NCI-H146 (cell line): ENCODE measurements around the gene RASGRP1.
"Not testable (repeated sequence)": the region's sequence is repeated elsewhere in the genome, so short reads cannot be mapped to it uniquely, and the experiment has no call there.

ENCODE experiments used
- DNase-seq: peaks from one replicate; lab custom pipeline; 2025; lab: John Stamatoyannopoulos, UW

The RASGRP1 gene

GRCh38 chr15:38564557-38565286 lies at the start of gene RASGRP1:
RASGRP1 (minus strand) TSS chr15:38564814; CDS start chr15:38564628, 186 bp downstream.
- peak; percentile 18 for DNase-seq

DNA sequence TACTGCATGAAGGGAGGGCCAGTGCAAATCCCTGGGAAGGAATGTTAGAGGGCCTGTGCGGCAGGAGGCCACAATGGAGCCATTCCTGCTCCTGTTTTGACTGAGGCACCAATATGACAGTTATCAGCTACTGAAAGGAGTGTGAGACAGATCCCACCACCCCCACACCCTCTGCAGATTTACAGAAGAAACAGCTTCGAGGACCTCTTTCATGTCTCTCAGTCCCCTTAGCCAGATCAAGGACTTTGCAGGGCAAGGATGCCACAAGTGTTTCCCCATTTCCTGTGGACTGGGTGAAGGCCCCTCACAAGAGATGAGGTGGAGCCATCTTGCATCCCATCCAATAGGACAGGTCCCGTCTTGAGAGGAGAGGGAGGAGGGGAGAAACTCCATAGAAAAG lies 48.5 kb upstream of the RASGRP1 start:
- no peak for DNase-seq

GRCh38 chr15:38612159-38612863 lies 47.7 kb upstream of the RASGRP1 start:
- DNase-seq = no peak

GRCh38 chr15:38611228-38611627 lies 46.6 kb upstream of the RASGRP1 start:
- DNase-seq = no peak

DNA sequence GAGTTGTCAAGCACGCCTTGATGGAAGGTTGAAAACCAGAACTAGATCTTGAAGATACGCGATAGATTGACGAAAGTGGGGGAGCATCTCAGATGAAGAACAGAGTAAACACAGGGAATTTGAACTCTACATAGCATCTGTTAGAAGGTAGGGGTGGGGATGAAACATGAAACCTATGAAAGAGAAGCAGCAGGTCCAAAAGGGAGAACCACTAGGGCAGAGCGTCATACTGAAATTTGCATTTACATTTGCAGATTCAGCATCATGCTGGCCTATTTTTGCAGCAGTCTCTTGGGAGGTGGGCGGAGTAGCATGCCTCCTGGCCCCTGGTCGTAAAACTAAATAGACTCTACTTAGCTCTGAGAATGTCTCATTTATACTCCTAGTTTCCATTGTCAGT lies 46.1 kb upstream of the RASGRP1 start:
- no peak for DNase-seq

DNA sequence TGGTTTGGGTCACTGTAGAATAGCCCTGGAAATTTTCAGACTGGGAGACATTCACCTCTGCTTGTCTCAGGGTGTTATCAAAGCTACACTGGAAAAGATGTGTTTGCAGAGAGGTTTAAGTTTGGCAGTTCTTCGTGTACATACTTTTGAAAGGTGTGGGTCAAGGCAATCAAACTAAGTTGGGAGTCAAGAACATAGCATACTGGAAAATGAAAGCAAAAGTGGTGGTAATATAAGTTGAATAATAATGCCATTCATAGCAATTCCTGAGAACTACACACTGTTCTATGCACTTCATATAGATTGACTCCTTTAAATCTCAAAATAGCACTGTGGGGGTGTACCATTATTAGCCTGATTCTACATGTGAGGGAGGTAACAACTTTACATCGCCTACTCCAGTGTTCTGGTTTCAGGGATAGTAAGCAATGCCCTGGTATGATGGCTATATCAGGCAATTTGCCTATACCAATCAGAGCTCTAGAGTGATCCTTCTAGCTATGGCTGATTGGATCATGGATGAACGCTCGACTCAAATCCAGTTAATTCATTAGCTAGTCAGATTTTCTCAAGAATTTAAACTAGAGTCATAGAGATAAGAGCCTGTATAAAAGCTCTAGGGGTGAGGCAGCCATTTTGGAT lies 44.6 kb upstream of the RASGRP1 start:
- DNase-seq = no peak

DNA sequence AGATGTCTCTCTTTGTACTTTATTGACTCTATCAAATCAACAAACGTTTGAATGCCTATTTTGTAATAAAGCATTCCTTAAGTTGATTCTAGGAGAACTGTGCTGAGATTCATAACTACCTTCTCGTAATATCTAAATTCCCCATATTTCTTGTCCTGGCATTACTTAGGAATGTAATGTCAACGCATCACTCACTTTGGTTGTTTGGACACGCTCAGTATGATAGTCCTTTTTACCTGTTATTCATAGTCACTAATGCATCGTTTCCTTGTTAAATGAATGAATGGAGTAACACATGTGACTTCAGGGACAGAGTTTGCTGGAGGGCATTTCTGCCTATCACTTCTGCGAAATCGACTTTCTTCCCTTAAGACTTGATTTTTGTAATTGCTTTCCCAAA lies 44.1 kb upstream of the RASGRP1 start:
- no peak for DNase-seq

- DNase-seq = no peak
Observed at GRCh38 chr15:38605744-38606143, 41.1 kb upstream of the RASGRP1 start.

- no peak for DNase-seq
Observed at GRCh38 chr15:38603672-38604071, 39.1 kb upstream of the RASGRP1 start.

DNA sequence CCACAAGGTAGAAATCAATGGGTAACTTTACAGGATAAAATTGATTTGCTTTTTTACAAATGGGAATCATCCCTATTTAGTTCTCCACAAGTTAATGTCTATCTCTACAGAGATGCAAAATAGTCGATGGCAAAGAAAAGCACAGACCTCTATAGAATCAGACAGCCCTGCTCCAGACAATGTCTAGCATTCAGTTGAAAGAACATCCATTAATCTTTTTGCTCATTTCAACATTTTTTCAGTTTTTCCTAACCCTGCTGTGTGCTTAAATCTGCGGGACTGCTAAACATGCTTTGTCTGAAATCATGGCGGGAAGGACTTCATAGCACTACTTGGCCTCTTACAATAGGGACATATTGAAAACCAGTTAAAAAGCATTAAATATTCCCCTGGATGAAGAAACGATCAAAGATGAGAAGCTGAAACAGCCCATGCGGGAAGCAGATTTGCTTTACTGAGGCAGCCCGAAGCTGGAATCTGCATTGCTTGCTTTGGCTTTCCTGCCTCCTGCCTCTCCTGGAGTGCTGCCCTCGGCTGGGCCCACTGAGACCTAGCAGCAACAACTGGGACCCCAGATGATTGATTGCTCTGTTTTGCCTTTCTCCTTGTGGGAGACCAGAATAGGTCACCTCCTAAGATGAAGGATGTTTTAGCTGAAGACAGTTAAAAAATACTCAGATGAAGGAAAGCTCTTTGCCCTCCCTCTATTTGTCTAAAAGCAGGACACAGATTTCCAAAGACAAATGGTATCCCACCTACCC lies 38.5 kb upstream of the RASGRP1 start:
- DNase-seq = no peak

- DNase-seq = no peak
Observed at GRCh38 chr15:38600236-38600635, 35.6 kb upstream of the RASGRP1 start.

- DNase-seq = no peak
Observed at GRCh38 chr15:38598749-38599148, 34.1 kb upstream of the RASGRP1 start.

- DNase-seq = no peak
Observed at GRCh38 chr15:38597219-38597800, 32.7 kb upstream of the RASGRP1 start.

DNA sequence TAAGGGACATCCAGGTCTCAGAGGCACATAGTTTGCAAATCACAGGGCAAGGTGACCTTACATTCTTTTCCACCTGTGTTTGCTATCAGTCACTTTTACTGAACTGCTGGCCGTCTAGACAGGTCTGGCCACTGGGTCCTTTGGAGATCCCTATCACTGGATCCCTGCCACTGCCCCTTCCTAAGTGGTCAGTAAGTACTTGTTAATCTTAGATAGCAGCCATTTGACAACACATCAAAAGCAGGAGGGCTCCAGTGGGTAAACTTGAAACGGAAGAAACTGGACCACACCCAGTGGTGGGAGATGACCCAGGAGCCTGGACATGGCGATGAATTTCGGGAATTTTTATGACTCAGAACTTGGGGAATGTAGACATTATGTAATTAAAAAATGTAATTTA lies 28.9 kb upstream of the RASGRP1 start:
- DNase-seq = no peak

DNA sequence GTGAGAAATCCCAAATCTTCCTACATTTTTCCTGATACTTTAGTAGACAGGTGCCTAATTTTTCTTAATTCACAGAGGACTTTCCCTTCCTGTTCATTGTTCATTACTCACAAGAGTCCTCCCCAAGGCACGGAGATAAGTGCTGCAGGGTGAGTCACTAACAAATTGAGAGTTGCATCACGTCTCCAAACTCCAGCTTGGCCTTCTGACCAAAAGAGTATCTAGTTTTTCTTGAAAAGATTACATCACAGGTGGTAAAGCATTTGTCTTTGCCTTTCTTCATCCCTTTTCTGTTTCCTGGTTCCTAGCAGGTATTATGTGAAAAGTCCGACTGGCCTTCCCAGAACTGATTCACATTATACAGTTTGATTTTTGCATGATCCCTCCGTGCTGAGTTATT lies 24.9 kb upstream of the RASGRP1 start:
- no peak for DNase-seq

GRCh38 chr15:38588672-38589071 lies 24.1 kb upstream of the RASGRP1 start:
- DNase-seq = no peak

DNA sequence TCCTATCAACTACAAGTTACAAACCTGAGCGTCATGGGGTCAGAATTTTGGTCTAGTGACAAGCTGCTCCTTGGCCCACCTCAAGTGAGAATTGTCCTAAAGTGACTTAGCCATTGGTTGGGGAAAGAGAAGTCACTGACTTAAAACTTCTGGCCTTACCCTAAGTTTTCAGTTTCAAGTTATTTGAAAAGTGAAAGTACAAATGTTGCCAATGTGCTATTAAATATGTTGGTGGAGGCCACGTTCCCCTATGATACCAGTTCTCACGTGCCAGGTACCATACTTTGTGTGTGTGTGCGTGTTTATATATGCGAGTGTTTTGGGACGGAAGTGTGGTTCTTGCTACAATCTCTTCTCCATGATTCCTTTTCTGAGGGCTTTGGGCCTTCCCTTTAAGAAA lies 22.6 kb upstream of the RASGRP1 start:
- no peak for DNase-seq

GRCh38 chr15:38586005-38586404 lies 21.4 kb upstream of the RASGRP1 start:
- not testable (repeated sequence) for DNase-seq

- DNase-seq = no peak
Observed at GRCh38 chr15:38578626-38579025, 14.0 kb upstream of the RASGRP1 start.

- DNase-seq = no peak
Observed at GRCh38 chr15:38577424-38577987, 12.9 kb upstream of the RASGRP1 start.

DNA sequence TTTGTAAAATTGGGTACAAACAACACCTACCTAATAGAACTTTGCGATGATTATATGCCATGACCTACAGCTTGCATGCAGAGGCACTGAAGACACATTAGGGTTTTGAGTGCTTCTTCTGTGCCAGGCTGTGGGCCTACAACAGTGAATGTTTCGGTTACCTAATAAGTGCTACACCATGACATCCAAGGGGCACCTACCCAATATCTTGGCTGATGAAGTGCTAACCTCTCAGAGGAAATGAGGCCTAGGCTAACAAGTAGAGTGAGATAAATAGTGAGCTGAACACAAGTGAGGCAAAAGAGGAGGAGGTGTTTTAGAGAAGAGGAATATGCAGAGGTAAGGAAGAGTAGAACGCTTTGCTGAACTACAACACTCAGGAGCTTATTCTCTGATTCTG lies 12.2 kb upstream of the RASGRP1 start:
- no peak for DNase-seq

DNA sequence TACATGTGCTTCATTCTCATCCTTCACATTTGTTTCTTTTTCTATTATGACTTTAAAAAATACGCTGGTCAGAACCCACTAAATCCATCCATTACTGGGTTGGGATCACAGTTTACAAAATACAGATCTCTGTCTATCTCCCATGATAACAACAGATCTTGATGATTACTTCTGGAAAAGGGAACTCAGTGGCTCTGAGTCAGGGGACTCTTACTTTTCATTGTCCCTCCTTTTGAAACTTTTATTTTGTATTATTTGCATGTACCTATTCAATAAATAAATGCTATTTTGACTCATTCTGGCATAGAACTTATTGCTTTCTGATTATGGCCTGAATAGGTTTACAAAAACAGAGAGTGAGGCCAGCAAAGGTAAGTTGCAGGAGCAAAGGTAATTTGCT lies 11.6 kb upstream of the RASGRP1 start:
- DNase-seq = no peak
